Mammary epithelial cell (primary cell): ENCODE data around the gene BRPF3.

ENCODE experiments used
- EZH2 ChIP-seq: IDR thresholded peaks from 2 replicates; pipeline ENCODE4 v1.6.1; 2012; ENCODE audit warnings: low read length, inconsistent platforms, borderline replicate concordance
- TF ChIP-seq, protein P1 (sequence below), 2 donors: IDR thresholded peaks in 1 of 2; conservative IDR thresholded peaks in 1 of 2; 2 replicates each; pipeline ENCODE4 v1.5.1; 2011 to 2012; ENCODE audit warnings: inconsistent platforms in 2 of 2, low read length in 2 of 2, mild to moderate bottlenecking in 2 of 2, control low read depth in 1 of 2, low read depth in 1 of 2; ENCODE audit not compliant: insufficient read depth in 1 of 2; ENCODE audit errors: extremely low read depth in 1 of 2

DNA sequence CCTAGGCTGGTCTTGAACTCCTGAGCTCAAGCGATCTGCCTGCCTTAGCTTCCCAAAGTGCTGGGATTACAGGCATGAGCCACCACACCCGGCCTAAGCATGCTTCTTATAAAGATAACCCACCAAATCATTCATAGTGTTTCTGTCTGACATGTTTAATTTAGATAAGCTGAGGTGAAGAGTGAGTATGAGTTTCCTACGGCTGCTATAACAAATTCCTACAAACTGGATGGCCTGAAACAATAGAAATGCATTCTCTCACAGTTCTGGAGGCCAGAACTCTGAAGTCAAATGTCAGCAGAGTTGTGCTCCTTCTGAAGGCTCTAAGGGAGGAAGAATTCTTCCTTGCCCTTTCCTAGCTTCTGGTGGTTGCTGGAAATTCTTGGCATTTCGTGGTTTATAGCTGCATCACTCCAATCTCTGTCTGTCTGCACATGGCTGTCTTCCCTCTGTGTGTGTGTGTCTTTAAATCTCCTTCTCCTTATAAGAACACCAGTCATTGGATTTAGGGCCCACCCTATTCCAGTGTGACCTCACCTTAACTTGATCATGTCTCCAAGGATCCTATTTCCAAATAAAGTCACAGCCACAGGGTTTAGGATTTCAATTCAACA, 36.3 kb upstream of the BRPF3 start:
- TF ChIP-seq, protein P1, sequence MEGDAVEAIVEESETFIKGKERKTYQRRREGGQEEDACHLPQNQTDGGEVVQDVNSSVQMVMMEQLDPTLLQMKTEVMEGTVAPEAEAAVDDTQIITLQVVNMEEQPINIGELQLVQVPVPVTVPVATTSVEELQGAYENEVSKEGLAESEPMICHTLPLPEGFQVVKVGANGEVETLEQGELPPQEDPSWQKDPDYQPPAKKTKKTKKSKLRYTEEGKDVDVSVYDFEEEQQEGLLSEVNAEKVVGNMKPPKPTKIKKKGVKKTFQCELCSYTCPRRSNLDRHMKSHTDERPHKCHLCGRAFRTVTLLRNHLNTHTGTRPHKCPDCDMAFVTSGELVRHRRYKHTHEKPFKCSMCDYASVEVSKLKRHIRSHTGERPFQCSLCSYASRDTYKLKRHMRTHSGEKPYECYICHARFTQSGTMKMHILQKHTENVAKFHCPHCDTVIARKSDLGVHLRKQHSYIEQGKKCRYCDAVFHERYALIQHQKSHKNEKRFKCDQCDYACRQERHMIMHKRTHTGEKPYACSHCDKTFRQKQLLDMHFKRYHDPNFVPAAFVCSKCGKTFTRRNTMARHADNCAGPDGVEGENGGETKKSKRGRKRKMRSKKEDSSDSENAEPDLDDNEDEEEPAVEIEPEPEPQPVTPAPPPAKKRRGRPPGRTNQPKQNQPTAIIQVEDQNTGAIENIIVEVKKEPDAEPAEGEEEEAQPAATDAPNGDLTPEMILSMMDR (conservative IDR thresholded peaks at IDR 0.05 in 1 of 2, IDR thresholded peaks at IDR 0.05 in 1 of 2; ENCODE audit: extremely low read depth in 1 of 2, insufficient read depth in 1 of 2, low read depth in 1 of 2, low read length in 2 of 2), result no peak
- no peak for TF ChIP-seq EZH2
